ENCODE data around the gene SLC25A34. TPM values are rescaled to one million over a fixed set of nuclear protein-coding genes. Genes with fewer than 3 reads are reported as not detected.

Gene SLC25A34
- total and polyA plus RNA-seq, 7 experiments from 2014 or later = 0.08 to 4.6 (median 2.0) TPM; not detected in 1

- H3K27me3 Mint-ChIP-seq = peaks cover 35 to 66% (median 40%) of the 10 kb centered on the region in 5 donors
Measured at GRCh38 chr1:15760520-15761211, 24.6 kb downstream of the SLC25A34 start.

GRCh38 chr1:15761366-15762128, 25.5 kb downstream of the SLC25A34 start:
- Histone ChIP-seq H3K27ac (ENCODE audit: low read depth, low read length) (no peak overlapping the region), H3K27me3 (ENCODE audit: control insufficient read depth in 2 of 2, insufficient read depth in 2 of 2, low read length in 2 of 2) (peaks cover 0 to 3% of the 10 kb centered on the region in 2 donors), H3K4me3 (ENCODE audit: low read length) (no peak overlapping the region), H3K36me3 (ENCODE audit: control insufficient read depth in 2 of 3, insufficient read depth in 3 of 3, low read length in 3 of 3) (no peaks in the 10 kb centered on the region), H3K4me1 (ENCODE audit: control insufficient read depth in 2 of 2, insufficient read depth in 2 of 2, low read length in 2 of 2) (peaks cover 0 to 5% of the 10 kb centered on the region in 2 donors), H3K9me3 (ENCODE audit: control insufficient read depth in 2 of 3, low read length in 3 of 3) (no peaks in the 10 kb centered on the region)
- POLR2A ChIA-PET = no interaction called here
- H3K4me3 Mint-ChIP-seq = no peak overlapping the region
- ATAC-seq (no peak), DNase-seq (no peak)
- H3K9me3 Mint-ChIP-seq = no peaks in the 10 kb centered on the region
- CTCF ChIA-PET = interaction anchor here (0.9 kb wide), 1 partner anchor 30 kb away, joined by 3 read pairs; no protein-coding TSS in a partner anchor
- H3K27ac Mint-ChIP-seq = peak overlapping the region in 1 of 9 donors; percentile 17
- peaks cover 0 to 14% (median 10%) of the 10 kb centered on the region in 7 donors for H3K4me1 Mint-ChIP-seq
- intact Hi-C loops (cut with micrococcal nuclease) = no loop called here
- H3K36me3 Mint-ChIP-seq = no peaks in the 10 kb centered on the region
- peaks cover 29 to 59% (median 34%) of the 10 kb centered on the region in 5 donors for H3K27me3 Mint-ChIP-seq

More at GRCh38 chr1:15760520-15761211, 24.6 kb downstream of the SLC25A34 start:
- H3K4me1 ChIP-seq (ENCODE audit: control insufficient read depth in 2 of 2, insufficient read depth in 2 of 2, low read length in 2 of 2) = peaks cover 0 to 5% of the 10 kb centered on the region in 2 donors
- peaks cover 5 to 23% (median 17%) of the 10 kb centered on the region in 7 donors for H3K4me1 Mint-ChIP-seq
- no peak for DNase-seq
- peaks cover 0 to 3% of the 10 kb centered on the region in 2 donors for H3K27me3 ChIP-seq (ENCODE audit: control insufficient read depth in 2 of 2, insufficient read depth in 2 of 2, low read length in 2 of 2)
- no peak for ATAC-seq
- no peaks in the 10 kb centered on the region for H3K9me3 Mint-ChIP-seq
- H3K9me3 ChIP-seq (ENCODE audit: control insufficient read depth in 2 of 3, low read length in 3 of 3) = no peaks in the 10 kb centered on the region
- POLR2A ChIA-PET = no interaction called here
- H3K27ac Mint-ChIP-seq = no peak overlapping the region
- intact Hi-C loops (cut with micrococcal nuclease) = no loop called here
- H3K36me3 Mint-ChIP-seq = no peaks in the 10 kb centered on the region
- H3K36me3 ChIP-seq (ENCODE audit: control insufficient read depth in 2 of 3, insufficient read depth in 3 of 3, low read length in 3 of 3) = no peaks in the 10 kb centered on the region
- H3K4me3 ChIP-seq (ENCODE audit: low read length) = no peak overlapping the region
- CTCF ChIA-PET = interaction anchor here (0.9 kb wide), 1 partner anchor 31 kb away, joined by 3 read pairs; no protein-coding TSS in a partner anchor
- H3K4me3 Mint-ChIP-seq = peak overlapping the region in 1 of 10 donors; percentile 4
- no peak overlapping the region for H3K27ac ChIP-seq (ENCODE audit: low read depth, low read length)

GRCh38 chr1:15762546-15762945, 26.5 kb downstream of the SLC25A34 start:
- Histone ChIP-seq H3K9me3 (ENCODE audit: control insufficient read depth in 2 of 3, low read length in 3 of 3) (no peaks in the 10 kb centered on the region), H3K36me3 (ENCODE audit: control insufficient read depth in 2 of 3, insufficient read depth in 3 of 3, low read length in 3 of 3) (no peaks in the 10 kb centered on the region), H3K4me3 (ENCODE audit: low read length) (no peak overlapping the region), H3K4me1 (ENCODE audit: control insufficient read depth in 2 of 2, insufficient read depth in 2 of 2, low read length in 2 of 2) (peaks cover 0 to 5% of the 10 kb centered on the region in 2 donors), H3K27me3 (ENCODE audit: control insufficient read depth in 2 of 2, insufficient read depth in 2 of 2, low read length in 2 of 2) (peaks cover 0 to 3% of the 10 kb centered on the region in 2 donors), H3K27ac (ENCODE audit: low read depth, low read length) (no peak overlapping the region)
- Mint-ChIP-seq H3K4me1 (peaks cover 0 to 5% (median 3%) of the 10 kb centered on the region in 7 donors), H3K36me3 (no peaks in the 10 kb centered on the region), H3K4me3 (no peak overlapping the region), H3K27ac (peak overlapping the region in 1 of 9 donors; percentile 3), H3K9me3 (no peaks in the 10 kb centered on the region), H3K27me3 (peaks cover 23 to 49% (median 29%) of the 10 kb centered on the region in 5 donors)
- ChIA-PET CTCF (interaction anchor here (0.7 kb wide), 1 partner anchor 65 kb away, joined by 3 read pairs; no protein-coding TSS in a partner anchor), POLR2A (no interaction called here)
- ATAC-seq (no peak), DNase-seq (no peak)
- intact Hi-C loops (cut with micrococcal nuclease) = no loop called here

- Histone ChIP-seq H3K27me3 (ENCODE audit: control insufficient read depth in 2 of 2, insufficient read depth in 2 of 2, low read length in 2 of 2) (no peaks in the 10 kb centered on the region), H3K4me1 (ENCODE audit: control insufficient read depth in 2 of 2, insufficient read depth in 2 of 2, low read length in 2 of 2) (peaks cover 0 to 1% of the 10 kb centered on the region in 2 donors), H3K36me3 (ENCODE audit: control insufficient read depth in 2 of 3, insufficient read depth in 3 of 3, low read length in 3 of 3) (no peaks in the 10 kb centered on the region), H3K27ac (ENCODE audit: low read depth, low read length) (no peak overlapping the region), H3K9me3 (ENCODE audit: control insufficient read depth in 2 of 3, low read length in 3 of 3) (no peaks in the 10 kb centered on the region), H3K4me3 (ENCODE audit: low read length) (no peak overlapping the region)
- Mint-ChIP-seq H3K27me3 (peaks cover 17 to 41% (median 24%) of the 10 kb centered on the region in 5 donors), H3K9me3 (no peaks in the 10 kb centered on the region), H3K27ac (no peak overlapping the region), H3K36me3 (no peaks in the 10 kb centered on the region), H3K4me1 (peaks cover 0 to 4% (median 0%) of the 10 kb centered on the region in 7 donors), H3K4me3 (no peak overlapping the region)
- CTCF ChIA-PET = no interaction called here
- intact Hi-C loops (cut with micrococcal nuclease) = no loop called here
- POLR2A ChIA-PET = no interaction called here
- no peak for ATAC-seq
- no peak for DNase-seq
Measured at GRCh38 chr1:15764269-15764764, 28.3 kb downstream of the SLC25A34 start.

- Mint-ChIP-seq H3K27ac (no peak overlapping the region), H3K9me3 (no peaks in the 10 kb centered on the region), H3K27me3 (peaks cover 12 to 36% (median 19%) of the 10 kb centered on the region in 5 donors), H3K4me3 (no peak overlapping the region), H3K36me3 (no peaks in the 10 kb centered on the region), H3K4me1 (peaks cover 0 to 4% (median 0%) of the 10 kb centered on the region in 7 donors)
- no peak overlapping the region for H3K4me3 ChIP-seq (ENCODE audit: low read length)
- H3K9me3 ChIP-seq (ENCODE audit: control insufficient read depth in 2 of 3, low read length in 3 of 3) = no peaks in the 10 kb centered on the region
- intact Hi-C loops (cut with micrococcal nuclease) = no loop called here
- no peaks in the 10 kb centered on the region for H3K27me3 ChIP-seq (ENCODE audit: control insufficient read depth in 2 of 2, insufficient read depth in 2 of 2, low read length in 2 of 2)
- no peaks in the 10 kb centered on the region for H3K36me3 ChIP-seq (ENCODE audit: control insufficient read depth in 2 of 3, insufficient read depth in 3 of 3, low read length in 3 of 3)
- ChIA-PET CTCF (no interaction called here), POLR2A (no interaction called here)
- DNase-seq (no peak), ATAC-seq (no peak)
- no peak overlapping the region for H3K27ac ChIP-seq (ENCODE audit: low read depth, low read length)
- no peaks in the 10 kb centered on the region for H3K4me1 ChIP-seq (ENCODE audit: control insufficient read depth in 2 of 2, insufficient read depth in 2 of 2, low read length in 2 of 2)
Measured at GRCh38 chr1:15764890-15765289, 28.8 kb downstream of the SLC25A34 start.

- no peak overlapping the region for H3K4me3 Mint-ChIP-seq
- CTCF ChIA-PET = interaction anchor here (0.6 kb wide), 2 partner anchors 105 to 478 kb away, joined by 3 to 4 read pairs; no protein-coding TSS in a partner anchor
- no peaks in the 10 kb centered on the region for H3K36me3 Mint-ChIP-seq
Measured at GRCh38 chr1:15765495-15766194, 29.6 kb downstream of the SLC25A34 start.

More at GRCh38 chr1:15765495-15766194, 29.6 kb downstream of the SLC25A34 start:
- Mint-ChIP-seq H3K27ac (no peak overlapping the region), H3K27me3 (peaks cover 12 to 28% (median 17%) of the 10 kb centered on the region in 5 donors), H3K9me3 (no peaks in the 10 kb centered on the region), H3K4me1 (peaks cover 0 to 4% (median 0%) of the 10 kb centered on the region in 7 donors)
- no peak for ATAC-seq
- Histone ChIP-seq H3K27me3 (ENCODE audit: control insufficient read depth in 2 of 2, insufficient read depth in 2 of 2, low read length in 2 of 2) (no peaks in the 10 kb centered on the region), H3K9me3 (ENCODE audit: control insufficient read depth in 2 of 3, low read length in 3 of 3) (no peaks in the 10 kb centered on the region), H3K4me3 (ENCODE audit: low read length) (no peak overlapping the region), H3K36me3 (ENCODE audit: control insufficient read depth in 2 of 3, insufficient read depth in 3 of 3, low read length in 3 of 3) (no peaks in the 10 kb centered on the region), H3K27ac (ENCODE audit: low read depth, low read length) (no peak overlapping the region), H3K4me1 (ENCODE audit: control insufficient read depth in 2 of 2, insufficient read depth in 2 of 2, low read length in 2 of 2) (no peaks in the 10 kb centered on the region)
- POLR2A ChIA-PET = no interaction called here
- DNase-seq = no peak
- intact Hi-C loops (cut with micrococcal nuclease) = no loop called here

Data from naive thymus-derived CD4-positive, alpha-beta T cell (primary cell).